WTC11 (cell line): ENCODE results near the gene PLXND1.

ENCODE experiments used
- FOXJ3 ChIP-seq: sonication (generic); formaldehyde crosslinking; IDR thresholded peaks from 2 replicates; pipeline ENCODE4 v1.9.0; 2021; ENCODE audit warnings: missing genetic modification reagents, mild to moderate bottlenecking, borderline replicate concordance
- MAX ChIP-seq: sonication (generic); formaldehyde crosslinking; IDR thresholded peaks from 2 replicates; pipeline ENCODE4 v1.8.0; 2022; ENCODE audit warnings: mild to moderate bottlenecking, missing genetic modification reagents
- SMAD4 ChIP-seq: sonication (generic); formaldehyde crosslinking; IDR thresholded peaks from 2 replicates; pipeline ENCODE4 v1.8.0; 2022; ENCODE audit warnings: mild to moderate bottlenecking, missing genetic modification reagents
- TP53 ChIP-seq: sonication (generic); formaldehyde crosslinking; IDR thresholded peaks from 2 replicates; pipeline ENCODE4 v1.8.1; 2023; ENCODE audit warnings: mild to moderate bottlenecking, missing genetic modification reagents
- TF ChIP-seq, protein P1 (sequence below): fragments of 200-600 bp; IDR thresholded peaks from 2 replicates; pipeline ENCODE4 v1.8.0; 2022; ENCODE audit warnings: antibody characterized with exemption

- TF ChIP-seq, protein P1, sequence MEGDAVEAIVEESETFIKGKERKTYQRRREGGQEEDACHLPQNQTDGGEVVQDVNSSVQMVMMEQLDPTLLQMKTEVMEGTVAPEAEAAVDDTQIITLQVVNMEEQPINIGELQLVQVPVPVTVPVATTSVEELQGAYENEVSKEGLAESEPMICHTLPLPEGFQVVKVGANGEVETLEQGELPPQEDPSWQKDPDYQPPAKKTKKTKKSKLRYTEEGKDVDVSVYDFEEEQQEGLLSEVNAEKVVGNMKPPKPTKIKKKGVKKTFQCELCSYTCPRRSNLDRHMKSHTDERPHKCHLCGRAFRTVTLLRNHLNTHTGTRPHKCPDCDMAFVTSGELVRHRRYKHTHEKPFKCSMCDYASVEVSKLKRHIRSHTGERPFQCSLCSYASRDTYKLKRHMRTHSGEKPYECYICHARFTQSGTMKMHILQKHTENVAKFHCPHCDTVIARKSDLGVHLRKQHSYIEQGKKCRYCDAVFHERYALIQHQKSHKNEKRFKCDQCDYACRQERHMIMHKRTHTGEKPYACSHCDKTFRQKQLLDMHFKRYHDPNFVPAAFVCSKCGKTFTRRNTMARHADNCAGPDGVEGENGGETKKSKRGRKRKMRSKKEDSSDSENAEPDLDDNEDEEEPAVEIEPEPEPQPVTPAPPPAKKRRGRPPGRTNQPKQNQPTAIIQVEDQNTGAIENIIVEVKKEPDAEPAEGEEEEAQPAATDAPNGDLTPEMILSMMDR = no peak
- no peak for TF ChIP-seq FOXJ3 (CRISPR knock-in tag)
- no peak for TF ChIP-seq MAX (CRISPR knock-in tag)
- TF ChIP-seq SMAD4 (CRISPR knock-in tag) = no peak
- no peak for TF ChIP-seq TP53 (CRISPR knock-in tag)
These were observed 11.1 kb upstream of the PLXND1 start for GRCh38 chr3:129617381-129618185.
